Lung (tissue), 12 donors: ENCODE results near the gene SGTA. TPM values are rescaled to one million over a fixed set of nuclear protein-coding genes. Genes with fewer than 3 reads are reported as not detected.

Experiments
- ATAC-seq: fragments of 200-7000 bp; cut with Tn5 transposase; one replicate; pipeline ENCODE4 v1.9.1; 2020; ENCODE audit warnings: moderate number of reproducible peaks; ENCODE audit not compliant: insufficient read depth, low FRiP score
- DNase-seq, 3 donors: peaks; one replicate each; pipeline ENCODE4 v3.0.0-alpha.2; 2013 to 2017
- H3K27ac ChIP-seq, 2 donors: one replicate each; pipeline ENCODE4 v1.5.1; 2013; ENCODE audit warnings: mild to moderate bottlenecking in 2 of 2, moderate library complexity in 2 of 2, control low read depth in 1 of 2, inconsistent platforms in 1 of 2, low read depth in 1 of 2, low read length in 1 of 2
- H3K27me3 ChIP-seq, 3 donors: one replicate each; pipeline ENCODE4 v1.5.1; 2013; ENCODE audit warnings: low read length in 2 of 3; ENCODE audit not compliant: control insufficient read depth in 3 of 3, insufficient read depth in 3 of 3
- H3K36me3 ChIP-seq, 4 donors: one replicate each; pipeline ENCODE4 v1.5.1; 2013; ENCODE audit warnings: low read length in 4 of 4, mild to moderate bottlenecking in 1 of 4, moderate library complexity in 1 of 4; ENCODE audit not compliant: control insufficient read depth in 4 of 4, insufficient read depth in 4 of 4
- H3K4me1 ChIP-seq, 5 donors: one replicate each; pipeline ENCODE4 v1.5.1; 2013; ENCODE audit warnings: low read length in 5 of 5, mild to moderate bottlenecking in 2 of 5, moderate library complexity in 1 of 5; ENCODE audit not compliant: control insufficient read depth in 5 of 5, insufficient read depth in 5 of 5
- H3K4me3 ChIP-seq: one replicate; pipeline ENCODE4 v1.5.1; 2013; ENCODE audit warnings: mild to moderate bottlenecking, control low read depth, moderate library complexity
- H3K9ac ChIP-seq, 2 donors: one replicate each; pipeline ENCODE4 v1.5.1; 2013; ENCODE audit warnings: low read length in 2 of 2, control low read depth in 1 of 2; ENCODE audit not compliant: insufficient read depth in 1 of 2
- H3K9me3 ChIP-seq, 4 donors: one replicate each; pipeline ENCODE4 v1.5.1; 2013; ENCODE audit warnings: low read length in 3 of 4, mild to moderate bottlenecking in 1 of 4, moderate library complexity in 1 of 4; ENCODE audit not compliant: control insufficient read depth in 4 of 4, insufficient read depth in 3 of 4
- WGBS, 2 donors: extraction: QIAGEN DNeasy Blood & Tissue Kit; methylation state at CpG; one replicate each; pipeline ENCODE4 v1.1.7; 2013; 5-methylcytosine and 5-hydroxymethylcytosine counted together
- polyA plus RNA-seq, 2 donors: library from polyadenylated mRNA; stranded (reverse); fragments of 200-250 nt; gene quantifications; one replicate each; pipeline ENCODE4 v1.2.1, GENCODE V29; 2013
- total RNA-seq, 2 donors: library from RNA; depleted of rRNA in 1 of 2; stranded (reverse); fragments of >200 nt in 1 of 2; gene quantifications; one replicate each; pipeline ENCODE4 v1.2.1, GENCODE V29; 2014 to 2021
- TF ChIP-seq, protein P1 (sequence below): IDR thresholded peaks from 2 replicates; pipeline ENCODE4 v1.5.1; 2012; ENCODE audit warnings: mild to moderate bottlenecking; ENCODE audit errors: control extremely low read depth, extremely low read depth
- donor health status: control.
- donor health status: control.
- donor health status: Bipolar disorder and iron deficiency.
- donor health status: healthy.
- donor health status: DM: yes; HTN: yes; CAD: no.

Gene SGTA
- total and polyA plus RNA-seq, 4 donors: 33.3 to 64.7 (median 51.9) TPM

DNA sequence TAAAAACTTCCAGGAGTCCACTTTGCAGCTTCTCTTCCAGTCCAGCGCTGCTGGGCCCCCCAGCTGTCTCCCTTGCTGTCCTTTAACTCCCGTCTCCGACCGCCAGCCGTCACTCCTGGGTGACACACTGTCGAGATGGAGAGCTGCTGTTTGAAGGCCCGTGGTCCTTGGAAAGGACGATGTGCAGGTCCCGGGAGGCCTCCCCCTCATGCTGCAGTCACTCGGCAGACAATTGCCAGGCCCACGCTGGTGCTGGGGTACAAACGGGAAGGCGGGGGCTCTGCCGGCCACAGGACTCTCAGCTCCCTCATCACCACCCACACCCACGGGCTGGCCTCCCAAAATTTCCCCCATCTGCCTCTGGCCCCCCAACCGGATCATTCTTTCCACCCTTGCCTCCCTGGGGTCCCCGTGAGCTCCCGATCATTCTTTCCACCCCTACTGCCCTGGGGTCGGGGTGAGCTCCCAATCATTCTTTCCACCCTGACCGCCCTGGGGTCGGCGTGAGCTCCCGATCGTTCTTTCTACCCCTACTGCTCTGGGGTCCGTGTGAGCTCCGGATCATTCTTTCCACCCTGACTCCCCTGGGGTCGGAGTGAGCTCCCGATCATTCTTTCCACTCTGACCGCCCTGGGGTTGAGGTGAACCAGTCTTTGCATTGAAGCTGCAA lies 20.5 kb upstream of the SGTA start:
- DNase-seq: no peak
- Histone ChIP-seq H3K4me1 (no peaks in the 10 kb centered on the region), H3K9ac (no peak overlapping the region), H3K36me3 (peaks cover 6 to 61% (median 16%) of the 10 kb centered on the region in 4 donors), H3K9me3 (peaks cover 0 to 5% (median 0%) of the 10 kb centered on the region in 4 donors), H3K4me3 (no peak overlapping the region), H3K27ac (no peak overlapping the region), H3K27me3 (no peaks in the 10 kb centered on the region)
- 95 to 96% methylated on average over 29 of the region's 29 CpGs for WGBS, 2 donors
- TF ChIP-seq, protein P1, sequence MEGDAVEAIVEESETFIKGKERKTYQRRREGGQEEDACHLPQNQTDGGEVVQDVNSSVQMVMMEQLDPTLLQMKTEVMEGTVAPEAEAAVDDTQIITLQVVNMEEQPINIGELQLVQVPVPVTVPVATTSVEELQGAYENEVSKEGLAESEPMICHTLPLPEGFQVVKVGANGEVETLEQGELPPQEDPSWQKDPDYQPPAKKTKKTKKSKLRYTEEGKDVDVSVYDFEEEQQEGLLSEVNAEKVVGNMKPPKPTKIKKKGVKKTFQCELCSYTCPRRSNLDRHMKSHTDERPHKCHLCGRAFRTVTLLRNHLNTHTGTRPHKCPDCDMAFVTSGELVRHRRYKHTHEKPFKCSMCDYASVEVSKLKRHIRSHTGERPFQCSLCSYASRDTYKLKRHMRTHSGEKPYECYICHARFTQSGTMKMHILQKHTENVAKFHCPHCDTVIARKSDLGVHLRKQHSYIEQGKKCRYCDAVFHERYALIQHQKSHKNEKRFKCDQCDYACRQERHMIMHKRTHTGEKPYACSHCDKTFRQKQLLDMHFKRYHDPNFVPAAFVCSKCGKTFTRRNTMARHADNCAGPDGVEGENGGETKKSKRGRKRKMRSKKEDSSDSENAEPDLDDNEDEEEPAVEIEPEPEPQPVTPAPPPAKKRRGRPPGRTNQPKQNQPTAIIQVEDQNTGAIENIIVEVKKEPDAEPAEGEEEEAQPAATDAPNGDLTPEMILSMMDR: no peak
- ATAC-seq: no peak

DNA sequence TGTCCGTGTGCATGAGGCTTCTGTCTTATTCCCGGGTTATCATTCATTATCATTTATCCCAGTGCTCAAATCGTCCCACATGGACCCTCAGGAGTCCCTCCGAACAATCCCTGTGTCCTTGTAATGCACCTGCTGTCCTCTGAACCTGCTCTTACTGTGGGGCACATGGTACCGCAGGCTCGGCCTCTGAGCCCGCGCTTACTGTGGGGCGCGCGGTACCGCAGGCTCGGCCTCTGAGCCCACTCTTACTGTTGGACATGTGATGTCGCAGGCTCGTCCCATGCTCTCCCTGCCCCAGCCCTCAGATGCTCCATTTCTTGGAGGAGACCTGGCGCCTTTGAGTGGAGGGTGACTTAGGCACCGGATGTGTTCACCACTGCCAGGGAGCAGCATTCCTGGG lies 19.8 kb upstream of the SGTA start:
- TF ChIP-seq, protein P1: no peak
- Histone ChIP-seq H3K36me3 (peaks cover 6 to 58% (median 18%) of the 10 kb centered on the region in 4 donors), H3K9me3 (peaks cover 0 to 5% (median 0%) of the 10 kb centered on the region in 4 donors), H3K4me1 (no peaks in the 10 kb centered on the region), H3K4me3 (no peak overlapping the region), H3K27me3 (no peaks in the 10 kb centered on the region), H3K9ac (no peak overlapping the region), H3K27ac (no peak overlapping the region)
- ATAC-seq (no peak), DNase-seq (no peak)
- WGBS, 2 donors: 97 to 98% methylated on average over 17 of the region's 17 CpGs

DNA sequence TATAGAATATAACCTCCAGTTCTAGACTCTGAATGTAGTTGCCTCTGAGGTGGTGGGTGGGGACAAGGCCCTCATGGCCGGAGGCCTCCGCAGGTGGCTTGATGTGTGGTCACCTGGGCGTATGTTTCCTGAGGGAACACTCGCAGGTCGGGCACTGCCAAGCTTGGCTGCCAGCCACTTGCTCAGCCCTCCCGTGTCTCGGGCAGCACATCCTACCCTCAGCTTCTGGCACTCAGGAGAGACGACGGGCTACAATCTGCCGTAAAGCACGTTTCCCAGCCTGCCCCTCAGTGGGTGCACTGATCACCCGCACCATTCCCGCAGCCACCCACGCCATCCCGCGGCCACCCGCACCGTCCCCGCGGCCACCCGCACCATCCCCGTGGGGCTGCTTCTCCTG lies 17.4 kb upstream of the SGTA start:
- H3K9me3 ChIP-seq: peaks cover 0 to 2% (median 0%) of the 10 kb centered on the region in 4 donors
- no peaks in the 10 kb centered on the region for H3K27me3 ChIP-seq
- H3K36me3 ChIP-seq: peaks cover 2 to 55% (median 18%) of the 10 kb centered on the region in 4 donors
- no peak overlapping the region for H3K27ac ChIP-seq
- H3K9ac ChIP-seq: no peak overlapping the region
- DNase-seq (no peak), ATAC-seq (no peak)
- H3K4me1 ChIP-seq: no peaks in the 10 kb centered on the region
- TF ChIP-seq, protein P1: no peak
- no peak overlapping the region for H3K4me3 ChIP-seq
- WGBS, 2 donors: 96% methylated on average over 22 of the region's 22 CpGs
